ENCODE data around the gene KLC4. TPM values are rescaled to one million over a fixed set of nuclear protein-coding genes. Genes with fewer than 3 reads are reported as not detected.
A peak's percentile ranks its signal among the peaks of the same experiment; 100 is the strongest.

Gene KLC4
- total and polyA plus RNA-seq, 2 donors from 2014 or later = 33.7 to 39.0 TPM

GRCh38 chr6:43055966-43056365 lies 3.5 kb upstream of the KLC4 start:
- Histone ChIP-seq H3K27ac (ENCODE audit: low read depth in 2 of 2, low read length in 2 of 2) (no peak overlapping the region), H3K36me3 (ENCODE audit: control insufficient read depth in 2 of 3, insufficient read depth in 3 of 3, low read length in 3 of 3) (peaks cover 0 to 19% (median 10%) of the 10 kb centered on the region in 3 donors), H3K4me1 (ENCODE audit: control insufficient read depth in 2 of 3, insufficient read depth in 2 of 3, low read depth in 1 of 3, low read length in 3 of 3) (peaks cover 0 to 38% (median 6%) of the 10 kb centered on the region in 3 donors), H3K9ac (ENCODE audit: low read length in 3 of 3) (no peak overlapping the region), H3K9me3 (ENCODE audit: control insufficient read depth in 2 of 3, insufficient read depth in 1 of 3, low read length in 3 of 3) (no peaks in the 10 kb centered on the region), H3K27me3 (ENCODE audit: control insufficient read depth, insufficient read depth, low read length) (no peaks in the 10 kb centered on the region), H3K4me3 (ENCODE audit: low read length in 3 of 3) (no peak overlapping the region)
- intact Hi-C loops (cut with DNase I) = no loop called here
- DNase-seq (peak in 1 of 5 donors; percentile 39), FAIRE-seq (no peak)
- TF ChIP-seq, protein P1, sequence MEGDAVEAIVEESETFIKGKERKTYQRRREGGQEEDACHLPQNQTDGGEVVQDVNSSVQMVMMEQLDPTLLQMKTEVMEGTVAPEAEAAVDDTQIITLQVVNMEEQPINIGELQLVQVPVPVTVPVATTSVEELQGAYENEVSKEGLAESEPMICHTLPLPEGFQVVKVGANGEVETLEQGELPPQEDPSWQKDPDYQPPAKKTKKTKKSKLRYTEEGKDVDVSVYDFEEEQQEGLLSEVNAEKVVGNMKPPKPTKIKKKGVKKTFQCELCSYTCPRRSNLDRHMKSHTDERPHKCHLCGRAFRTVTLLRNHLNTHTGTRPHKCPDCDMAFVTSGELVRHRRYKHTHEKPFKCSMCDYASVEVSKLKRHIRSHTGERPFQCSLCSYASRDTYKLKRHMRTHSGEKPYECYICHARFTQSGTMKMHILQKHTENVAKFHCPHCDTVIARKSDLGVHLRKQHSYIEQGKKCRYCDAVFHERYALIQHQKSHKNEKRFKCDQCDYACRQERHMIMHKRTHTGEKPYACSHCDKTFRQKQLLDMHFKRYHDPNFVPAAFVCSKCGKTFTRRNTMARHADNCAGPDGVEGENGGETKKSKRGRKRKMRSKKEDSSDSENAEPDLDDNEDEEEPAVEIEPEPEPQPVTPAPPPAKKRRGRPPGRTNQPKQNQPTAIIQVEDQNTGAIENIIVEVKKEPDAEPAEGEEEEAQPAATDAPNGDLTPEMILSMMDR (IDR thresholded peaks at IDR 0.05; ENCODE audit: borderline replicate concordance, extremely low read depth, insufficient read depth) = no peak

- Histone ChIP-seq H3K27ac (ENCODE audit: low read depth in 2 of 2, low read length in 2 of 2) (no peak overlapping the region), H3K9ac (ENCODE audit: low read length in 3 of 3) (peak overlapping the region; percentile 87 to 99 (median 97))
Observed at GRCh38 chr6:43058531-43058930, 900 bp upstream of the KLC4 start.

GRCh38 chr6:43060034-43060754 lies 763 bp downstream of the KLC4 start:
- H3K4me1 ChIP-seq (ENCODE audit: control insufficient read depth in 2 of 3, insufficient read depth in 2 of 3, low read depth in 1 of 3, low read length in 3 of 3) = peaks cover 0 to 30% (median 3%) of the 10 kb centered on the region in 3 donors
- no peak for FAIRE-seq
- peaks cover 0 to 32% (median 16%) of the 10 kb centered on the region in 3 donors for H3K36me3 ChIP-seq (ENCODE audit: control insufficient read depth in 2 of 3, insufficient read depth in 3 of 3, low read length in 3 of 3)
- peak overlapping the region; percentile 96 to 99 (median 99) for H3K4me3 ChIP-seq (ENCODE audit: low read length in 3 of 3)
- TF ChIP-seq, protein P1 (IDR thresholded peaks at IDR 0.05; ENCODE audit: borderline replicate concordance, extremely low read depth, insufficient read depth) = no peak
- peak overlapping the region; percentile 77 to 99 (median 92) for H3K9ac ChIP-seq (ENCODE audit: low read length in 3 of 3)
- peak overlapping the region; percentile 93 for H3K27ac ChIP-seq (ENCODE audit: low read depth in 2 of 2, low read length in 2 of 2)
- intact Hi-C loops (cut with DNase I) = no loop called here
- H3K9me3 ChIP-seq (ENCODE audit: control insufficient read depth in 2 of 3, insufficient read depth in 1 of 3, low read length in 3 of 3) = no peaks in the 10 kb centered on the region
- no peaks in the 10 kb centered on the region for H3K27me3 ChIP-seq (ENCODE audit: control insufficient read depth, insufficient read depth, low read length)
- peak in 3 of 5 donors; percentile 25 to 52 (median 37) for DNase-seq

More at GRCh38 chr6:43058531-43058930, 900 bp upstream of the KLC4 start:
- intact Hi-C loops (cut with DNase I) = no loop called here
- no peak for FAIRE-seq
- peaks cover 0 to 26% (median 14%) of the 10 kb centered on the region in 3 donors for H3K36me3 ChIP-seq (ENCODE audit: control insufficient read depth in 2 of 3, insufficient read depth in 3 of 3, low read length in 3 of 3)
- peaks cover 0 to 33% (median 6%) of the 10 kb centered on the region in 3 donors for H3K4me1 ChIP-seq (ENCODE audit: control insufficient read depth in 2 of 3, insufficient read depth in 2 of 3, low read depth in 1 of 3, low read length in 3 of 3)
- H3K9me3 ChIP-seq (ENCODE audit: control insufficient read depth in 2 of 3, insufficient read depth in 1 of 3, low read length in 3 of 3) = no peaks in the 10 kb centered on the region
- no peaks in the 10 kb centered on the region for H3K27me3 ChIP-seq (ENCODE audit: control insufficient read depth, insufficient read depth, low read length)
- DNase-seq = no peak
- peak overlapping the region; percentile 87 to 99 (median 99) for H3K4me3 ChIP-seq (ENCODE audit: low read length in 3 of 3)
- TF ChIP-seq, protein P1 (IDR thresholded peaks at IDR 0.05; ENCODE audit: borderline replicate concordance, extremely low read depth, insufficient read depth) = no peak

Measured in kidney (tissue), 14 donors.